Fibroblast of mammary gland (primary cell): ENCODE data around the gene TP53BP2.
"Not testable (repeated sequence)": the region's sequence is repeated elsewhere in the genome, so short reads cannot be mapped to it uniquely, and the experiment has no call there.

Experiments
- DNase-seq: peaks from one replicate; pipeline ENCODE4 v3.0.0-alpha.2; 2010; ENCODE audit warnings: low read depth
- H3K4me3 ChIP-seq: 2 replicates; pipeline ENCODE4 v1.5.1; 2011; ENCODE audit warnings: low read depth, mild to moderate bottlenecking, low read length, moderate library complexity; ENCODE audit not compliant: control insufficient read depth
- CTCF ChIP-seq: conservative IDR thresholded peaks from 2 replicates; pipeline ENCODE4 v1.5.1; 2011; ENCODE audit warnings: low read depth, low read length, inconsistent platforms; ENCODE audit not compliant: control insufficient read depth, insufficient read depth

TP53BP2 gene

DNA sequence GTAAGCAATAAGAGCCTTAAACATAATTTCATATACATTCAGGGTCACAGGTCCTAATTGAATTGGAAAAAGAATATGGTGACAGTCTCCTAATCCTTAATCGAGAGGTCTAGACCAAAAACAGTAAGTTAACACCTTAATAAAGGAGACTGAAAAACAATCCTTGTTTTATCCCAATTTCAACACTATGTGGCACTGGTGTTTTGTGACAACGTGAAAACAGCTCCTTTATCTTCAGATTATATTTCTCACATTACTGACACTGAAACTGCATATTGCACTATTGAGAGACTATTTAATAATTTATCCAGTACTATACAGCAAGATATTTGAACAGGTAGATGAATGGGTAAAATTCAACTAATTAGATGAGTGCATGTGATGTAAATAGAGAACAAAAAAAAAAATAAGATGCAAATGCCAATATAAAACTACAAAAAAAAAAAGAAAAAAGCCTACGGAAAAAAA, 34.1 kb downstream of the TP53BP2 start:
- TF ChIP-seq CTCF, result peak; percentile 55
- peak; percentile 61 for DNase-seq
- no peak overlapping the region for H3K4me3 ChIP-seq

GRCh38 chr1:223810586-223810985, 35.2 kb downstream of the TP53BP2 start:
- peak; percentile 18 for DNase-seq
- H3K4me3 ChIP-seq, result no peak overlapping the region
- TF ChIP-seq CTCF, result no peak

GRCh38 chr1:223809905-223810304, 35.8 kb downstream of the TP53BP2 start:
- H3K4me3 ChIP-seq, result not testable (repeated sequence)
- peak; percentile 32 for DNase-seq

DNA sequence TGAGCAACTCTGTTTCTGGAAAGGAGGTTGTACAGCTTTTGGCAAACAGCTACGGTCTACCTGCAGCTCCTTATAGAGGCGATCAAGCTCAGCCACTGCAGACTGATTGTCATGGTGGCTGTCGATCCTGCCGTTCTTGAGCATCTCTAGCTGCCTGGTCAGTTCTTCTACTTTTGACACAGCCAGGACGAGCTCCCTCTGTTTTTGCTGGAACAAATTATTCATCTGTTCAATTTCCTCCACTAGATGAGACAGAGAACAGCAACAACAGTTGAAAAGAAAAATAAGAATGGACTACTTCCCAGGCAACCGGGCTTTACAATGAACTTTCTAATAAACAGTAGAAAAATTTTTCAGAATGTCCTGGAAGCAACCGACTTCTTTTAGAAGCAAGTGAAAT, 42.5 kb downstream of the TP53BP2 start:
- no peak for TF ChIP-seq CTCF
- no peak overlapping the region for H3K4me3 ChIP-seq
- DNase-seq, result no peak

DNA sequence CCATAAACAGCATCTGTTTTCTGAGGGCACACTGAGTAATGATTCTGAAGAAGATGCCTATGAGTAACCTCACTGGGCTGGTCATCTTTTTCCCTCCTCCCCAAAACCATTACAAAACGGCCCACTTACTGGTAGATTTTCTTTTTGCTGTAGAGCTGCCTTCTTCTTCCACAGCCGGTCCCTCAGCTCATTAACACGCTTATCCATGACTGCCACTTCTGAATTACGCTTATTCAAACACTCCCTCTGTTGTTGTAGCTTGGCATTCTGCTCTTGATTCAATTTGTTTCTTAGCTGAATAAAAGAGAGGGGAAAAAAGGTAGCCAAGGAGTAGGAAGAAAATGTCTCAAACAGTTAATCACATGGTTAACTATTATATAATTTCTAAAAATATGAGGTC, 43.1 kb downstream of the TP53BP2 start:
- H3K4me3 ChIP-seq, result no peak overlapping the region
- no peak for TF ChIP-seq CTCF
- no peak for DNase-seq

DNA sequence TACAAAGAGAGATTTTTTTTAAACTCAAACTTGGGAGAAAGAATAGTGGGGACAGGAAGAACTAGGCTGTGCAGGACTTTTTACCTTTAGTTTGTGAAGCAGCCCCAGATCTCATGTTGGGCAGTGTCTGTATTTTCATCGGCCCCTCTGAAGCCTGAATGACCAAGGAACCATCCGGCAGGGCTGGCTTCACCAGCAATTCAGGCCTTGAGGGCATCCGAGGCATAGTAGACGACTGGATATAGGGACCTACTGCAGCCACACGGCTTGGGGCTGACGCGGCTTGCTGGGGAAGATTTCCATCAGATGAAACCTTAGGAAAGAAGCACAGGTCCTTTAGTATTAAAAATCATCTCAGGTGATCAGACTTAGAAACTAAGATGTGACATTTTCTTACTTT, 43.7 kb downstream of the TP53BP2 start:
- no peak for TF ChIP-seq CTCF
- no peak for DNase-seq
- H3K4me3 ChIP-seq, result no peak overlapping the region

GRCh38 chr1:223796210-223796609, 49.5 kb downstream of the TP53BP2 start:
- H3K4me3 ChIP-seq, result no peak overlapping the region
- DNase-seq, result no peak
- no peak for TF ChIP-seq CTCF
